Measurements from ENCODE around the gene DPP8. TPM values are rescaled to one million over a fixed set of nuclear protein-coding genes. Genes with fewer than 3 reads are reported as not detected.

Gene DPP8
- total and polyA plus RNA-seq, 2 donors (not counting 3 experiments of a cell fraction or from before 2014, with no cell fraction given): 12.1 to 35.3 TPM

DNA sequence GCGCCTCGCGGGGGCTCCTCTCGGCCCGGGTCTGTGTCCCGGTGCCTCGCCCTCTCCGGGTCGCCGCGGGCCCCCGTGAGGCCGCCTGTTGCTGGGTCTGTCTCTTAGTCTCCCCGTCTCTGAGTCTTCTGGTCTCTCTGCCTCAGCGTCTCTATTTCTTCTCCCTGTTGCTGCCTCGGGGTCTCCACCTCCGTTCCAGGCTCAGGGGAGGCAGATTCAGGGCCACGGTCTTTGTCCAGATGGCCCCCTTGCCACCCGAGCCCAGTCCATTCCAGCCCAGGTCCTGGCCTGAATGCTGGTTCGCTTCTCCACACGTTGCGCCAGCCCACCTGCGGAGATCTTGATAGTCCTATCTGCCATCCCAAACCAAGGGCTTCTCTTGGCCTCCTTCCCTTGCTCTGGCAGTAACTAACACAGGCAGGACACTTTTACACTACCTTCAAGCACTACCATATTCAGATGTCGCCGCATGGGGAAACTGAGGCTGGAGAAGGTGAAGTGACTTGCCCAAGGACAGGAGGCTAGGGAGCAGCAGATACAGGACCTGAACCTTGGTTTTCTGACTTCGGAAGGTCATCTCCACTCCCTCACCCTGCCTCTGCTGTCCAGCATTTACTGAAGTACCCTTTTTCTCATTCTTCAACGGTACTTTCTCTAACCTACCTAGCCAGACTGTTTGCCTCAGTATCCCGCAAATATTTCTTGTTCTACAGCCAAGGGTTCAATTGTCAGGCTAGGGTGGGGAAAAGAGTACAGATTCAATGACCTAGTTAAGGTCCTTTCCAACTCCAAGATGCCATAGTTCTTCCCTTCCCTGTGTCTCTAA lies 94.1 kb downstream of the DPP8 start:
- H3K9me3 ChIP-seq (replicated peaks; ENCODE audit: control insufficient read depth, insufficient read depth, low read length): no peaks in the 10 kb centered on the region
- CTCF ChIA-PET: no interaction called here
- BruUV-seq (replicated peaks): no TSS peak
- POLR2A ChIA-PET: no interaction called here
- TF ChIP-seq EZH2 (IDR thresholded peaks at IDR 0.05; ENCODE audit: borderline replicate concordance, low read depth, low read length, severe bottlenecking) (no peak), FOS (IDR thresholded peaks at IDR 0.05; ENCODE audit: borderline replicate concordance, insufficient read depth, low read length) (no peak), POLR2AphosphoS5 (IDR thresholded peaks at IDR 0.05; ENCODE audit: insufficient read depth, low read depth, low read length) (no peak), MYC (IDR thresholded peaks at IDR 0.05; ENCODE audit: low read depth, low read length) (no peak), JUN (IDR thresholded peaks at IDR 0.05; ENCODE audit: borderline replicate concordance, insufficient read depth, insufficient read length, low read depth) (no peak), POLR2A (IDR thresholded peaks at IDR 0.05; ENCODE audit: low read depth, low read length) (no peak), GATA2 (IDR thresholded peaks at IDR 0.05; ENCODE audit: insufficient read depth, insufficient read length, low read depth, low read length) (no peak)
- TF ChIP-seq, protein P1, sequence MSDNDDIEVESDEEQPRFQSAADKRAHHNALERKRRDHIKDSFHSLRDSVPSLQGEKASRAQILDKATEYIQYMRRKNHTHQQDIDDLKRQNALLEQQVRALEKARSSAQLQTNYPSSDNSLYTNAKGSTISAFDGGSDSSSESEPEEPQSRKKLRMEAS (IDR thresholded peaks at IDR 0.05; ENCODE audit: insufficient read depth, insufficient read length): no peak
- TF ChIP-seq, protein P2, sequence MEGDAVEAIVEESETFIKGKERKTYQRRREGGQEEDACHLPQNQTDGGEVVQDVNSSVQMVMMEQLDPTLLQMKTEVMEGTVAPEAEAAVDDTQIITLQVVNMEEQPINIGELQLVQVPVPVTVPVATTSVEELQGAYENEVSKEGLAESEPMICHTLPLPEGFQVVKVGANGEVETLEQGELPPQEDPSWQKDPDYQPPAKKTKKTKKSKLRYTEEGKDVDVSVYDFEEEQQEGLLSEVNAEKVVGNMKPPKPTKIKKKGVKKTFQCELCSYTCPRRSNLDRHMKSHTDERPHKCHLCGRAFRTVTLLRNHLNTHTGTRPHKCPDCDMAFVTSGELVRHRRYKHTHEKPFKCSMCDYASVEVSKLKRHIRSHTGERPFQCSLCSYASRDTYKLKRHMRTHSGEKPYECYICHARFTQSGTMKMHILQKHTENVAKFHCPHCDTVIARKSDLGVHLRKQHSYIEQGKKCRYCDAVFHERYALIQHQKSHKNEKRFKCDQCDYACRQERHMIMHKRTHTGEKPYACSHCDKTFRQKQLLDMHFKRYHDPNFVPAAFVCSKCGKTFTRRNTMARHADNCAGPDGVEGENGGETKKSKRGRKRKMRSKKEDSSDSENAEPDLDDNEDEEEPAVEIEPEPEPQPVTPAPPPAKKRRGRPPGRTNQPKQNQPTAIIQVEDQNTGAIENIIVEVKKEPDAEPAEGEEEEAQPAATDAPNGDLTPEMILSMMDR (IDR thresholded peaks at IDR 0.05; ENCODE audit: extremely low read depth in 1 of 2, insufficient read depth in 1 of 2, low read depth in 1 of 2, low read length in 2 of 2): no peak
- H3K27me3 ChIP-seq (ENCODE audit: control insufficient read depth in 2 of 2, insufficient read depth in 2 of 2, low read length in 2 of 2): peaks cover 37 to 39% of the 10 kb centered on the region in 2 experiments
- no peak for FAIRE-seq
- H3K9me1 ChIP-seq (replicated peaks; ENCODE audit: control insufficient read depth, extremely low read depth, insufficient read depth, low read length): no peaks in the 10 kb centered on the region
- no peak overlapping the region for H3K9ac ChIP-seq (replicated peaks; ENCODE audit: extremely low read depth, insufficient read depth, low read length)
- H3K4me3 ChIP-seq (replicated peaks in 1 of 3; ENCODE audit: insufficient read depth in 1 of 3, low read depth in 1 of 3, low read length in 3 of 3): peak overlapping the region in 1 of 3 experiments; percentile 6
- H3K79me2 ChIP-seq (ENCODE audit: control insufficient read depth, insufficient read depth, low read length): no peaks in the 10 kb centered on the region
- no peaks in the 10 kb centered on the region for H4K20me1 ChIP-seq (replicated peaks; ENCODE audit: control insufficient read depth, extremely low read depth, insufficient read depth, low read length)
- H2AFZ ChIP-seq (ENCODE audit: low read depth, low read length): no peak overlapping the region
- dilution Hi-C loops (cut with MboI; ENCODE audit: extremely low pct_ligation_motif_present, low sequenced_read_pairs): no loop called here
- no peaks in the 10 kb centered on the region for H3K36me3 ChIP-seq (ENCODE audit: control insufficient read depth in 2 of 2, extremely low read depth in 1 of 2, insufficient read depth in 2 of 2, low read length in 2 of 2)
- no peak overlapping the region for H3K4me2 ChIP-seq (ENCODE audit: insufficient read depth, low read length)
- H3K27ac ChIP-seq (ENCODE audit: insufficient read depth, low read depth, low read length): no peak overlapping the region
- intact Hi-C loops (cut with micrococcal nuclease): no loop called here
- no peak for DNase-seq (ENCODE audit: low read depth, low spot score)
- peaks cover 9% of the 10 kb centered on the region for H3K4me1 ChIP-seq (ENCODE audit: control insufficient read depth, extremely low read depth, insufficient read depth, low read length)

Data from endothelial cell of umbilical vein (primary cell).